VCaP (cell line): ENCODE results near the gene LATS1.

Source experiments
- H3K27ac ChIP-seq: fragments of 450-650 bp; 2 replicates; pipeline ENCODE4 v1.5.1; 2017
- TF ChIP-seq, protein P1 (sequence below): fragments of 450-650 bp; conservative IDR thresholded peaks from 2 replicates; pipeline ENCODE4 v1.5.1; 2017; ENCODE audit warnings: mild to moderate bottlenecking, moderate library complexity

Gene LATS1

DNA sequence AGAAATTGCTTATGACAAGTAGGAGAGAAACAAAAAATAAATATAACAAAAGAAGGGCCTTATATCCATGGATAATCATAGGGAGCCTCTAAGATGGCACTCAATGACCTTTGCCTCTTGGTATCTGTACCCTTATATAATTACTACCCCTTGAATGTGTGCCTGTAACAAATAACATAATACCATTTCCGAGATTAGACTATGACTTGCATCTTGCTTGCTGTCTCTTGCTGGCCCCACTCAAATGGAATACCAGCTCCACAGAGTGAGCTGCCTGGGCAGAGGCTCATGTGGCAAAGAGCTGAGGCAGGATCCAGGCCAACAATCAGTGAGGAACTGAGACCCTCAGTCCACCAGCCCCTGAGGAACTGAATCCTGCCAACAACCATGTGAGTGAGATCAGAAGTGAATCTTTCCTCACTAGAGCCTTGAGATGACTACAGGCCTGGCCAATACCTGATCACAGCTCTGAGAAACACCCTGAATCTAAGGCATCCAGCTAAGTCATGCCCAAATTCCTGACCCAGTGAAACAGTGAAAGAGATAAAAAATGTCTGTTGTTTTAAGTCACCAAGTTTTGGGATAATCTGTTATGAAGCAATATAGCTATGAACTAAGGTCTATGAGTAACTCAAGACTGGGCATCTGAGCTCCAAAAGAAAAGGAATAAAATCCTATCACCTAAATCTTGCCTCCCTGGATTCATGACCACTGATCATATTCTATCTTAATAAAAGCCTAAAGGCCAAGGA is 74.9 kb downstream of the LATS1 start:
- TF ChIP-seq, protein P1, sequence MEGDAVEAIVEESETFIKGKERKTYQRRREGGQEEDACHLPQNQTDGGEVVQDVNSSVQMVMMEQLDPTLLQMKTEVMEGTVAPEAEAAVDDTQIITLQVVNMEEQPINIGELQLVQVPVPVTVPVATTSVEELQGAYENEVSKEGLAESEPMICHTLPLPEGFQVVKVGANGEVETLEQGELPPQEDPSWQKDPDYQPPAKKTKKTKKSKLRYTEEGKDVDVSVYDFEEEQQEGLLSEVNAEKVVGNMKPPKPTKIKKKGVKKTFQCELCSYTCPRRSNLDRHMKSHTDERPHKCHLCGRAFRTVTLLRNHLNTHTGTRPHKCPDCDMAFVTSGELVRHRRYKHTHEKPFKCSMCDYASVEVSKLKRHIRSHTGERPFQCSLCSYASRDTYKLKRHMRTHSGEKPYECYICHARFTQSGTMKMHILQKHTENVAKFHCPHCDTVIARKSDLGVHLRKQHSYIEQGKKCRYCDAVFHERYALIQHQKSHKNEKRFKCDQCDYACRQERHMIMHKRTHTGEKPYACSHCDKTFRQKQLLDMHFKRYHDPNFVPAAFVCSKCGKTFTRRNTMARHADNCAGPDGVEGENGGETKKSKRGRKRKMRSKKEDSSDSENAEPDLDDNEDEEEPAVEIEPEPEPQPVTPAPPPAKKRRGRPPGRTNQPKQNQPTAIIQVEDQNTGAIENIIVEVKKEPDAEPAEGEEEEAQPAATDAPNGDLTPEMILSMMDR = no peak
- H3K27ac ChIP-seq = no peak overlapping the region

DNA sequence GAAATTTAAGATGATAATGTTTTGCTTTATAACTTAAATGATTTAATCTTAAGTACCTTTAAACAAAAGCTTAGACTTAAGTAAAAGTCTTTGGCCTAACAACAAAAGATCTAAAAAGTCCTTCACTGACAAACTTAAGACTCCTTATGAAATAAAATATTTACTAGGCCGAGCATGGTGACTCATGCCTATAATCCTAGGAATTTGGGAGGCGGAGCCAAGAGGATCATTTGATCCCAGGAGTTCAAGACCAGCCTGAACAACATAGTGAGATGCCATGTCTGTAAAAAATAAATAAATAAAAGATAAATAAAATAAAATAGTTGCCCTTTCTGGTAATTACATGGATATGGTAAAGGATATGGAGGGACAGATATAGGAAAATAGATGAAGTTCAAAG is 81.8 kb downstream of the LATS1 start:
- TF ChIP-seq, protein P1 = no peak

DNA sequence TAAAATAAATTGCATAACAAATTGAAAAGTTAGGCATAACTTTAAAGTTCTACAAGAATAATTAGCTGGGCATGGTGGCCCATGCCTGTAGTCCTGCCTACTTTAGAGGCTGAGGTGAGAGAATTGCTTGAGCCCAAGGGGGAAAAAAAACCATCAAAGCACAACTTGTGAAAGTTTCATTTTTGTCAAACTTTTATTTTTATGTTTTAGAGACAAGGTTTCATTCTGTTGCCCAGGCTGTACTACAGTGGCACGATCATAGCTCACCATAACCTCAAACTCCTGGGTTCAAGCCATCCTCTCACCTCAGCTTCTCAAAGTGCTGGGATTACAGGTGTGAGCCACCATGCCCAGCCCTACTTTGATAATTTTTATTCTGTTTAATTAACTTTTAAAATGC is 83.6 kb downstream of the LATS1 start:
- TF ChIP-seq, protein P1 = no peak
- no peak overlapping the region for H3K27ac ChIP-seq

More for the DNA sequence above, 81.8 kb downstream of the LATS1 start:
- no peak overlapping the region for H3K27ac ChIP-seq

DNA sequence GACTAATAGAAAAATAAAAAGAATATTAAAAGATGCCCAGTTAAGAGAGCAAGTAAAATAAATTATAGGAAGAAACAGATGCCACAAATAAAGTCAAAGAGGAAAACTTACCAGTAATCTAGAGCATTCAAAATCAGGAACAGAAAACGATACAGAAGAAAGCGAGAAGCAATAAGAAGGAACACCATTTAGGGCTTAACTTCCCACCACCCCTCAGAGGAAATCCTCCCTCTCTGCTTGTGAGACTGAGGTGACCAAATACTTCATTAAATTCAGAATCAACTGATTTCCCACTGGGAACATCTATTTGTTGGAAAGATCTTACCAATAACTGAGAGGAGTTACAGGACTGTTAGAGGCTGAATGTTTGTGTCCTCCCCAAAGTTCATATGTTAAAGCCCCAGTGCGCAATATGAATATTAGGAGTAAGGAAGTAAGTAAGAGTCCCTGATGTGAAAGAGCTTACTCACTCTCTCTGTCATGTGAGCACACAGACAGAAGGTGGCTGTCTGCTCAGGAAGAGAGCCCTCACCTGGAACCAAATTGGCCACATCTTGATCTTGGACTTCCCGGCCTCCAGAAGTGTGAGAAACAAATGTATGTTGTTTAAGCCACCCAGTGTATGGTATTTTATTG is 88.9 kb downstream of the LATS1 start:
- TF ChIP-seq, protein P1 = no peak

DNA sequence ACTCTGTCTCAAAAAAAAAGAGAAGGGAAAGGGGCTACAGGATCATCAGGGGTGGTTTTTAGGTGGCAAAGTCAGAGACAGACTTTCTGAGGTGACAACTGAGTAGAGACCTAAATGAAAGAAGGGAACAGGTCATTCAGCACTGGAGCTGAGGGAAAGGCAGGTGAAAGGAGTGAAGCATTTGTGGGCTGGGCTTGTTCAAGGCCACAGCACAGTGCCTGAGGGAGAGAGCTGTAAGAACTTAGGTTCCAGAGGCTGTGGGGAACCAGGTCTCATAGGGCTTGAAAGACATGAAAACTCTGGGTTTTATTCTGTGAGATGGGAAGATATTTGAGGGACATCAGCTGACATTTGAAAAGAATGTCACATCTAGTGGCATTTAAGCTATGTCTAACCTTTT is 90.2 kb downstream of the LATS1 start:
- TF ChIP-seq, protein P1 = no peak
- no peak overlapping the region for H3K27ac ChIP-seq

More for the DNA sequence above, 88.9 kb downstream of the LATS1 start:
- H3K27ac ChIP-seq = no peak overlapping the region

DNA sequence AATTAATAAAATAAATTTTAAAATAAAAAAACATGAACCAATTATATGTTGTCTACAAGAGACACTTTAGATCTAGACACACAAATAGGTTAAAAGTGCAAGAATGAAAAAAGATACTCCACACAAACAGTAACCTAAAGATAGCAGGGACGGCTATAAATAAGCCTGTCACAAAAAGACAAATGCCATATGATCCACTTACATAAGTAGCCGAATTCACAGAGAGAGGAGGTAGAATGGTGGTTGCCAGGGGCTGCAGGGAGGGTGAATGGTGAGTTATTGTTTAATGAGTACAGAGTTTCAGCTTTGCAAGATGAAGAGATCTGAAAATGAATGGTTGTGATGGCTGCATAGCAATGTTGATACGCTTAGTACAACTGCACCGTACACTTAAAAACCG is 102.1 kb downstream of the LATS1 start:
- TF ChIP-seq, protein P1 = no peak
- no peak overlapping the region for H3K27ac ChIP-seq

DNA sequence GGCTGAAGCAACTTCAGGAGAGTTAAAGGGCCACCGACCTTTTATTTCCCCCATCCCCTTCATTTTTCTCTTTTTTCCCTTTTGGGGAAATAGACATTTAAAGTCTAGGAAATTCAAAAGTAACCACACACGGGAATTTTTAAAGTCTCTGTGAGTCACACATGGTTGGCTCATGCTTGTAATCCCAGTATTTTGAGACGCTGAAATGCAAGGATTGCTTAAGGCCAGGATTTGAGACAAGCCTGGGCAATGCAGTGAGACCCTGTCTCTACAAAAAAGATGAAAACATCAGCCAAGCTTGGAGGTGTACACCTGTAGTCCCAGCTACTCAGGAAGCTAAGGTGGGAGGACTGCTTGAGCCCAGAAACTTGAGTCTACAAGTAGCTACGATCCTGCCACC is 103.6 kb downstream of the LATS1 start:
- no peak overlapping the region for H3K27ac ChIP-seq
- TF ChIP-seq, protein P1 = no peak
